Inflammatory macrophage treated with lipopolysaccharide for 4 hours (primary cell): Measurements from ENCODE around the gene GIT2.
A peak's percentile ranks its signal among the peaks of the same experiment; 100 is the strongest.
"Not testable (repeated sequence)": the region's sequence is repeated elsewhere in the genome, so short reads cannot be mapped to it uniquely, and the experiment has no call there.

Source experiments
- DNase-seq: peaks from one replicate; pipeline ENCODE4 v3.0.0-alpha.2; 2020

GIT2 gene

GRCh38 chr12:109916045-109916444 is 80.1 kb downstream of the GIT2 start:
- no peak for DNase-seq

GRCh38 chr12:109915171-109916040 is 80.8 kb downstream of the GIT2 start:
- no peak for DNase-seq

GRCh38 chr12:109914461-109914860 is 81.7 kb downstream of the GIT2 start:
- DNase-seq: no peak

DNA sequence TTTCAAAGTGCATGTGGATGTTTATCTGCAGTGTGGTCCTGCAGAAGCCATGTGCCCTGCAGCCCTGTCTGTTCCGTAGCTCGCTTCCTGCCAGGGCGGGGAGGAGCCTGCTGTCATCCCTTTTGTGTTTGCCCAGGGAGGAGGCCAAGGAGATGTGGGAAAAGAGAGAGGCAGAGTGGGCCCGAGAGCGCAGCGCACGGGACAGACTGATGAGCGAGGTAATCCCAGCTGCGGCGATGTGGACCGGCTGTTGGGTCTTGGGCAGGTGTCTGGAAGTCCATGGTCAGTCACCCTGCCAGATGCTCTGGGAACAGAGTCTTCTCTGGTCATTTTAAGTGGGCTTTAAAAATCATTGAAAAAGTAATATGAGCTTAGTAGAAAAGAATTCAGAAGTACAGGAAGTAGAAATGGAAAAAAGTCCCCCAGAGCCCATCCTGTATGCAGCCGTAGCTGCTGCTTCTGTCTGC is 83.3 kb downstream of the GIT2 start:
- no peak for DNase-seq

- peak; percentile 6 for DNase-seq
Measured at GRCh38 chr12:109910969-109911348, 85.2 kb downstream of the GIT2 start.

DNA sequence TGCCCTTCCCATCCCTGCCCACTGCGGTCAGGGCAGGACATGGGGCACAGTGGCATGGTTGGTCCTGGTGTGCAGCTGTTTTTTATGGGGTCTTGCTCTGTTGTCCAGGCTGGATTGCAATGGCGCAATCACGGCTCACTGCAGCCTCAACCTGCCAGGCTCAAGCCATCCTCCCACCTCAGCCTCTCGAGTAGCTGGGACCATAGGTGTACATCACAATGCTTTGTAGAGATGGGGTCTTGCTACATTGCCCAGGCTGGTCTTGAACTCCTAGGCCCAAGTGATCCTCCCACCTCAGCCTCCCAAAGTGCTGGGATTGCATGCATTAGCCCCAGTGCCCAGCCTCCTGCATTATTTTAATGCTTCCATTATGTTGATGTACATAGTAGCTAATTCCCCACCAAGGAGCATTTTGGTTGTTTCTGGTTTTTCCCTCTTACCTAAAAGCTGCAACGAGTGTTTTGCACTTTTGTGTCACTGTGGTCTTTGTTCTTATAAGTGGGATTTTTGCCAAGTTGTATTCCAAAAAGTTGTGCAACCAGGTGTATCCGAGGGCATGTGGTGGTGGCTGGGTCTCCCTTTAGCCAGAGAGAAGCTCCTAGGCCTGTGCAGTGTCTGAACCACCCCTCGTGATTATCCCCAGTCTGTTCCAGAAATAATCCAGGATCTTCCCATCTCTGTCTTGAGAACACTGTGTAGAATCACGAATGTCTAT is 85.8 kb downstream of the GIT2 start:
- DNase-seq: no peak

- DNase-seq: no peak
Measured at GRCh38 chr12:109905301-109905700, 90.9 kb downstream of the GIT2 start.

- DNase-seq: no peak
Measured at GRCh38 chr12:109902891-109903418, 93.2 kb downstream of the GIT2 start.

DNA sequence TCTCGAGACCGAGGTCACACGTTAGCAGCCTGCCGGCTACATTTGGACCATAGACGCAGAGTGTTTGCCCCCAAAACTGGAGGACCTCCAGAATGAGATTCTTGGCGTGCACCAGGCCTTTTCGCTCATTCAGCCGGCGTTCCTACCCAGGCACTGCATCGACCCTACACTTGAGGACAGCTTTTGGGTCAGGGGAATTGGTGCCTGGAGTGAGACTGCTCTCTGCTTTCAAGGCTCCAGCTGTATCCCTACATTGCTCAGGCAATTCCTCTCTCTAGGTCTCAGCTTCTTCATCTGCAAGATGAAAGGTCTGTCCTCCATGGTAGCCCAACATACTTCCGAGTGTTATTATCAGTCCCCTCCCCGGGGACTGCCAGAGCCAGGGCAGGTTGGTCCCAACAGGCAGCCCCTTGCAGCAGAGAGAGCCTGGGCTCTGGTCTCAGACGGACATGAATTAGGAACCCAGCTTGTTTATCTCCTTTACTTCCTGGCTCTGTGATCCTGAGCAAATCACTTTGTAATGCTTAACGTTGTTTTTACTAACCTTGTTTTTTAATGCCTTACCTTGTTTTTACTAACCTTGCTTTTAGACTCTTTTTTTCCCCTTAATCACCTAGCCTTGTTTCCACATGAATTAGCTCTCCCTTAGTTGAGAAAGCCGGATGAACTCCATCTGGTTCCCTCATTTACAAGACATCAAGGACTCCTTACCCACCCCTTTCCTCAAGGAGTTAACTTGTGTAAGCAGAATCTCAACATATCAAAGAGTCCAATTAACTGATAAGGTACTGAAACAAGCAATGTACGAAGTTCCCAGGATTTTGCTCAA is 95.2 kb downstream of the GIT2 start:
- DNase-seq: peak; percentile 10

GRCh38 chr12:109899783-109900751 is 96.1 kb downstream of the GIT2 start, which contains the start of gene TCHP:
TCHP (plus strand) TSS chr12:109900274; CDS start chr12:109903027, 2,753 bp downstream.
- DNase-seq: peak; percentile 90

DNA sequence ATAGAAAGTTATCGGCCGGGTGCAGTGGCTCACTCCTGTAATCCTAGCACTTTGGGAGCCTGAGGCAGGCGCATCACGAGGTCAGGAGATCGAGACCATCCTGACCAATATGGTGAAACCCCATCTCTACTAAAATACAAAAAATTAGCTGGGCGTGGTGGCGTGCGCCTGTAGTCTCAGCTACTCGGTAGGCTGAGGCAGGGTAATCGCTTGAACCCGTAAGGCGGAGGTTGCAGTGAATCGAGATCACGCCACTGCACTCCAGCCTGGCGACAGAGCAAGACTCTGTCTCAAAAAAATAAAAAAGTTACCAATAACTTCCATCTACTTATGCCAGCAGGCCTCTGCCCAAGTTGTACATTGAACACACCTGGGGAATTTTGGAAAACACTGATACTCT is 96.8 kb downstream of the GIT2 start:
- DNase-seq: not testable (repeated sequence)

- no peak for DNase-seq
Measured at GRCh38 chr12:109897029-109897428, 99.1 kb downstream of the GIT2 start.

GRCh38 chr12:109896188-109896587 is 100.0 kb downstream of the GIT2 start:
- DNase-seq: no peak

GRCh38 chr12:109894939-109895338 is 101.2 kb downstream of the GIT2 start:
- DNase-seq: no peak

- DNase-seq: peak; percentile 47
Measured at GRCh38 chr12:109893261-109893995, 102.7 kb downstream of the GIT2 start.

DNA sequence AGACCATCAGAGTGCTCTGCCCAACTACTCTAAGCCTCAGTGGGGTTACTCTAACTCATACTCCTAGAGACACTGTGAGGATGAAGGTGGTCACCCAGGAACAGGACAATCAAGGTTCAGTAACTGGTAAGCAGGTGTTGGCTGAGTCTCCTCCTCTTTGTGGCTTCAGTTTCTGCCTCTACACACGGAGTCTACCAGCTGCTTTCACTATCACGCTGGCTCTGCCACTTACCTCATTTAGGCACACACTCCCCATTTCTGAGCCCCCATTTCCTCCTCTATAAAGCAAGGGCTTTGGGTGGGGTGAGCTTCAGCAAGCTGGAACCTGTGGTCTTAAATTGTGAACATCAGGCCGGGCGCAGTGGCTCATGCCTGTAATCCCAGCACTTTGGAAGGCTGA is 103.4 kb downstream of the GIT2 start:
- no peak for DNase-seq

DNA sequence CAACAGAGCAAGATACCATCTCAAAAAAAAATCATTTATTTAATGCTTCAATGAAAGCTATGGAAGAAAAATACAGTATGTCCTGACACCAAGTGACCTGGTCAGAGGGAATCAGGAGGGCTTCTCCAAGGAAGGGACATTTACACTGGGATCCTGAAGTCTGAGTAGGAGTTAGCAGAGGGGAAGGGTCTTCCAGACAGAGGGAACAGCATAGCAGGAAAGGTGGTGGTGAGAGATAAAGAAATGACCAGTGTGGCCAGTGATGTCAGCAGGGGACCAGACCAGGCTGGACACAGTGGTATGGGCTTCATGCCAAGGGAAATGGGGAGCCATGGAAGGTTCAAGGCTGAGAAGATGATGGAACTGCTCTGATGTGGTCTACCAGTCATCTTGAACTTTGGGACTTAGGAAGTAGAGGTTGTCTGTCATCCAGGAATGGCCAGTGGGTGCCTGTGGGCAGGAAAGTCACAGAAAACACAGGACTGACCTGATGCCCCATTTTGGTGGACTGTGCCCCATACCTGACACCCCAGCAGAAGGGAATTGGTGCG is 103.9 kb downstream of the GIT2 start:
- DNase-seq: no peak

DNA sequence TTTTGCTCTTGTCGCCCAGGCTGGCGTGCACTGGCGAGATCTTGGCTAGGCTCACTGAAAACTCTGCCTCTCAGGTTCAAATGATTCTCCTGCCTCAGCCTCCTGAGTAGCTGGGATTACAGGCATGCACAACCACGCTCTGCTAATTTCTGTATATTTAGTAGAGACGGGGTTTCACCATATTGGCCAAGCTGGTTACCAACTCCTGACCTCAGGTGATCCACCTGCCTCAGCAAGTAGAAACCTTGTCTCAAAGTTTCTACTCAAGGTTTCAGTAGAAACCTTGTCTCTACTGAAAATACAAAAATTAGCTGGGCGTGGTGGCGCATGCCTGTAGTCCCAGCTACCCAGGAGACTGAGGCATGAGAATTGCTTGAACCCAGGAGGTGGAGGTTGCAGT is 104.4 kb downstream of the GIT2 start:
- DNase-seq: not testable (repeated sequence)

DNA sequence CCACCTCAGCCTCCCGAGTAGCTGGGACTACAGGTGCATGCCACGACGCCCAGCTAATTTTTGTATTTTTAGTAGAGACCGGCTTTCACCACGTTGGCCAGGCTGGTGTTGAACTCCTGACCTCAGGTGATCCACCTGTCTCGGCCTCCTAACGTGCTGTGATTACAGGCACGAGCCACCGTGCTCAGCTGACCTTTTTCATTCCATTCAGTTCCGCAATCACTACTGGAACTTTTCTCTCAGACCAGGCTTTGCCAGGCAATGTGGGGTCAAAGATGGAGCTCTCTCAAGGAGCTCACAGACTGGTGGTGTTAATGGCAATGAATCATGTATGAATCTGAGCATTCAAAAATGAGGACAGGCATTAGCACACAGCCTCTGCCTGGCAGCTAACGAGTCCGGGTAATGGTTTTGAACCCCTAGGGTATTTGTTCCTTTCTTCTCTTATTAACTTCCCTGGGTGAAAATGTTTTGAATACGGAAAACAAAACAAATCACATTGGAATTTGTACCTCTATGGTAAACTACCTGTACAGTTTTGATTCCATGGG is 105.5 kb downstream of the GIT2 start:
- DNase-seq: no peak
